CD4-positive, alpha-beta T cell (primary cell): ENCODE measurements around the gene CCDC157. TPM values are rescaled to one million over a fixed set of nuclear protein-coding genes. Genes with fewer than 3 reads are reported as not detected.
A peak's percentile ranks its signal among the peaks of the same experiment; 100 is the strongest.

Source experiments
- ATAC-seq: fragments of 200-7000 bp; cut with Tn5 transposase; one replicate; pipeline ENCODE4 v1.10.0; 2022; ENCODE audit warnings: mild to moderate bottlenecking; ENCODE audit not compliant: poor library complexity
- CTCF ChIA-PET: fragments of 350-600 bp; sonication (Branson Sonifier 250); formaldehyde crosslinking; loops from one replicate; lab custom pipeline; 2021; ENCODE audit warnings: antibody characterized with exemption, inconsistent platforms; lab: Charles Lee
- POLR2A ChIA-PET: fragments of 350-600 bp; sonication (Branson Sonifier 250); formaldehyde crosslinking; loops from one replicate; lab custom pipeline; 2021; ENCODE audit warnings: antibody characterized with exemption, inconsistent platforms; lab: Charles Lee
- DNase-seq, 14 experiments: peaks; one replicate each; pipeline ENCODE4 v3.0.0-alpha.2; 2013 to 2020; ENCODE audit warnings: mixed read lengths in 2 of 14
- H3K27ac ChIP-seq, 2 donors: one replicate each; pipeline versions ENCODE4 v1.5.1 to v1.7.0; 2013; ENCODE audit warnings: low read length in 2 of 2, low read depth in 1 of 2, mild to moderate bottlenecking in 1 of 2
- H3K27me3 ChIP-seq, 2 experiments: 1 replicate in 1 of 2; 2 replicates in 1 of 2; pipeline versions ENCODE4 v1.6.1 to v1.7.0; 2013; ENCODE audit warnings: low read length in 2 of 2, control low read depth in 1 of 2, mild to moderate bottlenecking in 1 of 2, moderate library complexity in 1 of 2; ENCODE audit not compliant: insufficient read depth in 2 of 2, control insufficient read depth in 1 of 2
- H3K36me3 ChIP-seq: one replicate; pipeline ENCODE4 v1.6.1; 2013; ENCODE audit warnings: low read length, control low read depth; ENCODE audit not compliant: insufficient read depth
- H3K4me1 ChIP-seq: one replicate; pipeline ENCODE4 v1.6.1; 2013; ENCODE audit warnings: low read length, control low read depth; ENCODE audit not compliant: insufficient read depth
- H3K4me3 ChIP-seq: one replicate; pipeline ENCODE4 v1.5.1; 2013; ENCODE audit warnings: mild to moderate bottlenecking, low read length, moderate library complexity
- H3K9me3 ChIP-seq, 2 experiments: 1 replicate in 1 of 2; 2 replicates in 1 of 2; pipeline versions ENCODE4 v1.6.1 to v1.7.0; 2013; ENCODE audit warnings: low read length in 2 of 2, mild to moderate bottlenecking in 2 of 2, control low read depth in 1 of 2, moderate library complexity in 1 of 2; ENCODE audit not compliant: control insufficient read depth in 1 of 2, insufficient read depth in 1 of 2
- H3K27ac Mint-ChIP-seq: one replicate; pipeline ENCODE4 v1.8.0; 2020; ENCODE audit warnings: mixed read lengths
- H3K27me3 Mint-ChIP-seq: one replicate; pipeline ENCODE4 v1.8.0; 2021; ENCODE audit warnings: mixed read lengths
- H3K36me3 Mint-ChIP-seq: one replicate; pipeline ENCODE4 v1.8.0; 2021; ENCODE audit warnings: low read depth, mixed read lengths
- H3K4me1 Mint-ChIP-seq: one replicate; pipeline ENCODE4 v1.8.0; 2021; ENCODE audit warnings: low read depth, mixed read lengths
- H3K4me3 Mint-ChIP-seq: one replicate; pipeline ENCODE4 v1.8.0; 2020; ENCODE audit warnings: mild to moderate bottlenecking, mixed read lengths
- H3K9me3 Mint-ChIP-seq: one replicate; pipeline ENCODE4 v1.8.0; 2020; ENCODE audit warnings: mixed read lengths
- intact Hi-C, 2 experiments: fragments of 100-400 bp; cut with DNase I in 1 of 2; cut with micrococcal nuclease in 1 of 2; formaldehyde crosslinking; loops; one replicate each; pipeline versions ENCODE4 v1.15.1 to v1.9.0; 2023 to 2025; cut with DNase I, micrococcal nuclease
- total RNA-seq, 174 experiments: library from RNA in 2 of 174; stranded (reverse) in 2 of 174; gene quantifications; one replicate each; pipeline ENCODE4 v1.2.3 and lab custom pipeline; 2021 to 2026
- TF ChIP-seq, protein P1 (sequence below): fragments of 200-600 bp; IDR thresholded peaks from one replicate; pipeline ENCODE4 v1.8.0; 2022; ENCODE audit warnings: antibody characterized with exemption, mild to moderate bottlenecking

The CCDC157 gene
- total RNA-seq, 2 experiments from 2014 or later = 8.3 to 10.1 TPM

DNA sequence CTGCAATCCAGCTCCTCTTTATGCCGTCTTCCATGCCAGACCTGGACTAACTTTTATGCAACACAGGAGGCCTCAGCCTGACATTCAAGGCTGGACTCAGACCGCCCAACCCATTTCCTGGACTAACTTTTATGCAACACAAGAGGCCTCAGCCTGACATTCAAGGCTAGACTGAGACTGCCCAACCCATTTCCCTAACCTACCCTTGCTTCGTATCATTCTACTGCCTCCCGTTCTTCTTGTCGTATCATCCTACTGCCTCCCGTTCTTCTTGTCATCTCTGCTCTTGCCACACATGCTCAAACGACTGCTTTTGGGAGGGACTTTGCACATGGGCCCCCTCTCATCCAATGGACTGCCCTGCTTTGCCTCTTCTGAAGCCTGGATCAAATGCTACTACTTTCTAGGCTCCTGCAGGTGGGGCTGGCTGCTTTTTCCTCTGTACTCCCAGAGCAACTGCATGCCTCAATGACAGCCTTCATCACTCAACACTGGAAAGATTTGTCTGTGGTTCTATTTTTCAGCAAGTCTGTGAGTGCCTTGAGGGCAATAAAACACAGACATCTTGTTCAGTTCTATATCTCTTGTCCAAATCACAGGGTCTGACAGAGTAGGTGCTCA, 37.9 kb upstream of the CCDC157 start:
- CTCF ChIA-PET = no interaction called here
- POLR2A ChIA-PET = interaction anchor here (0.7 to 11.4 kb wide), 4 partner anchors 9 to 38 kb away, joined by 3 to 290 read pairs (median 3); partner anchors contain the start of genes CCDC157 and SF3A1
- no peaks in the 10 kb centered on the region for H3K9me3 ChIP-seq
- no peak overlapping the region for H3K4me3 ChIP-seq
- H3K27me3 ChIP-seq = no peaks in the 10 kb centered on the region
- H3K27ac ChIP-seq = peak overlapping the region; percentile 6 to 36
- intact Hi-C loops = no loop called here
- H3K27me3 Mint-ChIP-seq = no peaks in the 10 kb centered on the region
- H3K36me3 Mint-ChIP-seq = peaks cover 77% of the 10 kb centered on the region
- peak overlapping the region; percentile 84 for H3K27ac Mint-ChIP-seq
- TF ChIP-seq, protein P1, sequence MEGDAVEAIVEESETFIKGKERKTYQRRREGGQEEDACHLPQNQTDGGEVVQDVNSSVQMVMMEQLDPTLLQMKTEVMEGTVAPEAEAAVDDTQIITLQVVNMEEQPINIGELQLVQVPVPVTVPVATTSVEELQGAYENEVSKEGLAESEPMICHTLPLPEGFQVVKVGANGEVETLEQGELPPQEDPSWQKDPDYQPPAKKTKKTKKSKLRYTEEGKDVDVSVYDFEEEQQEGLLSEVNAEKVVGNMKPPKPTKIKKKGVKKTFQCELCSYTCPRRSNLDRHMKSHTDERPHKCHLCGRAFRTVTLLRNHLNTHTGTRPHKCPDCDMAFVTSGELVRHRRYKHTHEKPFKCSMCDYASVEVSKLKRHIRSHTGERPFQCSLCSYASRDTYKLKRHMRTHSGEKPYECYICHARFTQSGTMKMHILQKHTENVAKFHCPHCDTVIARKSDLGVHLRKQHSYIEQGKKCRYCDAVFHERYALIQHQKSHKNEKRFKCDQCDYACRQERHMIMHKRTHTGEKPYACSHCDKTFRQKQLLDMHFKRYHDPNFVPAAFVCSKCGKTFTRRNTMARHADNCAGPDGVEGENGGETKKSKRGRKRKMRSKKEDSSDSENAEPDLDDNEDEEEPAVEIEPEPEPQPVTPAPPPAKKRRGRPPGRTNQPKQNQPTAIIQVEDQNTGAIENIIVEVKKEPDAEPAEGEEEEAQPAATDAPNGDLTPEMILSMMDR = no peak
- H3K36me3 ChIP-seq = peaks cover 60% of the 10 kb centered on the region
- DNase-seq (no peak), ATAC-seq (no peak)
- H3K4me1 Mint-ChIP-seq = peaks cover 94% of the 10 kb centered on the region
- H3K4me1 ChIP-seq = peaks cover 100% of the 10 kb centered on the region
- peak overlapping the region; percentile 67 for H3K4me3 Mint-ChIP-seq
- no peaks in the 10 kb centered on the region for H3K9me3 Mint-ChIP-seq

DNA sequence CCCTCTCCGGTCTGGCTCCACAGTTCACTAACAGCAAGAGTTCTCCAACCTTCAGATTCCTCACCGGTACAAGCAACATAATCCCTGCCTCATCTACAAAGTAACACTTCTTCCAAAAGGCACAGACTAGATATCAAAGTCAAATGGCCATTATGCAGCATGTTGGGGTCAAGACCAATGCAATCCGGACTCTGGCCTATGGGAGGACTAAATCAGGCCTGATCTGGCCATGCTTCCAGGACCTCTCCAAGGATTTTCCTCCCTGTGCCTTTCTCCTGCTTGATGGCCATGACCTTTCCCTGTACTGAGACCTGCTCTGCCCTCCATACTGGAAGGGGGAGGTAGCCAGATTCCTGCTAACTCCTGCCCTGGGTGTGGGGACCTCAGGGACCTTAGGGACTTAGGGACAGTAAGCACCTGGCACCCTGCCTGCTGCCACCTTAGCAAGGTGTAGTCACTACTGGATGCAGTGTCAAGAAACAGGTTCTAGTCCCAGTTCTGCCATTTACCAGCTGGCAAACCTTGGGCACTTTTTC, 36.7 kb upstream of the CCDC157 start:
- H3K27me3 ChIP-seq = no peaks in the 10 kb centered on the region
- H3K9me3 ChIP-seq = no peaks in the 10 kb centered on the region
- H3K27ac ChIP-seq = peak overlapping the region; percentile 6 to 40
- TF ChIP-seq, protein P1 = no peak
- ATAC-seq = no peak
- Mint-ChIP-seq H3K4me1 (peaks cover 94% of the 10 kb centered on the region), H3K4me3 (peak overlapping the region; percentile 57), H3K36me3 (peaks cover 85% of the 10 kb centered on the region), H3K27me3 (no peaks in the 10 kb centered on the region), H3K9me3 (no peaks in the 10 kb centered on the region), H3K27ac (peak overlapping the region; percentile 84)
- H3K4me1 ChIP-seq = peaks cover 100% of the 10 kb centered on the region
- intact Hi-C loops = no loop called here
- no peak overlapping the region for H3K4me3 ChIP-seq
- DNase-seq = no peak
- peaks cover 56% of the 10 kb centered on the region for H3K36me3 ChIP-seq
- ChIA-PET CTCF (no interaction called here), POLR2A (interaction anchor here (1.1 to 11.4 kb wide), 2 partner anchors 15 to 36 kb away, joined by 3 to 290 read pairs; partner anchors contain the start of genes CCDC157 and SF3A1)

DNA sequence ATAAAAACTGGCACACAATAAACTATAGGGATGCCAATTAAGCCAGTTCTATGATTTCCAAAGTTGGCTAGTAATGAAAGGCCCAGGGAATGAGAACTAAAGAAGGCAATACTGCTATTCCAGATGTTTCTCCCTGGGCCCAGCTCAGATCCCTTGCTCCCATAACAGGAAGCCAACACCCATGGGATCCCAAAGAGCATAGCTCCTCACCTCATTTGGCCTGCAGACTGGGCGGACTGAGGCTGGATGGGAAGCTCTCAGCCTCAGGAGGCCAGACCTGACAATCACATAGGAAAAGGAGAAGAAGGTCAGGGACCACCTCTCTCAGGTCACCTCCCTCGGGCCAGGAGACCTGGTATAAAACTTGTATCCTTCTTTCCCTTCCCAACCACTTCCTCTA, 35.3 kb upstream of the CCDC157 start:
- Histone ChIP-seq H3K27ac (peak overlapping the region in 1 of 2 donors; percentile 24), H3K36me3 (peaks cover 49% of the 10 kb centered on the region), H3K27me3 (no peaks in the 10 kb centered on the region), H3K4me1 (peaks cover 98% of the 10 kb centered on the region), H3K4me3 (no peak overlapping the region), H3K9me3 (no peaks in the 10 kb centered on the region)
- Mint-ChIP-seq H3K36me3 (peaks cover 87% of the 10 kb centered on the region), H3K27ac (peak overlapping the region; percentile 84), H3K4me1 (peaks cover 87% of the 10 kb centered on the region), H3K4me3 (peak overlapping the region; percentile 68), H3K9me3 (no peaks in the 10 kb centered on the region), H3K27me3 (no peaks in the 10 kb centered on the region)
- no peak for DNase-seq
- POLR2A ChIA-PET = interaction anchor here (1.0 to 11.4 kb wide), 3 partner anchors 16 to 103 kb away, joined by 4 to 290 read pairs (median 4); partner anchors contain the start of genes CCDC157 and SF3A1
- CTCF ChIA-PET = interaction anchor here (0.7 kb wide), 1 partner anchor 25 kb away, joined by 3 read pairs; no protein-coding TSS in a partner anchor
- no peak for ATAC-seq
- intact Hi-C loops = no loop called here
- TF ChIP-seq, protein P1 = no peak
